Measurements from ENCODE around the gene FBXL16. TPM values are rescaled to one million over a fixed set of nuclear protein-coding genes. Genes with fewer than 3 reads are reported as not detected.

FBXL16 gene
- total RNA-seq, 4 donors from 2014 or later, result not detected

- TF ChIP-seq, protein P1, sequence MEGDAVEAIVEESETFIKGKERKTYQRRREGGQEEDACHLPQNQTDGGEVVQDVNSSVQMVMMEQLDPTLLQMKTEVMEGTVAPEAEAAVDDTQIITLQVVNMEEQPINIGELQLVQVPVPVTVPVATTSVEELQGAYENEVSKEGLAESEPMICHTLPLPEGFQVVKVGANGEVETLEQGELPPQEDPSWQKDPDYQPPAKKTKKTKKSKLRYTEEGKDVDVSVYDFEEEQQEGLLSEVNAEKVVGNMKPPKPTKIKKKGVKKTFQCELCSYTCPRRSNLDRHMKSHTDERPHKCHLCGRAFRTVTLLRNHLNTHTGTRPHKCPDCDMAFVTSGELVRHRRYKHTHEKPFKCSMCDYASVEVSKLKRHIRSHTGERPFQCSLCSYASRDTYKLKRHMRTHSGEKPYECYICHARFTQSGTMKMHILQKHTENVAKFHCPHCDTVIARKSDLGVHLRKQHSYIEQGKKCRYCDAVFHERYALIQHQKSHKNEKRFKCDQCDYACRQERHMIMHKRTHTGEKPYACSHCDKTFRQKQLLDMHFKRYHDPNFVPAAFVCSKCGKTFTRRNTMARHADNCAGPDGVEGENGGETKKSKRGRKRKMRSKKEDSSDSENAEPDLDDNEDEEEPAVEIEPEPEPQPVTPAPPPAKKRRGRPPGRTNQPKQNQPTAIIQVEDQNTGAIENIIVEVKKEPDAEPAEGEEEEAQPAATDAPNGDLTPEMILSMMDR (IDR thresholded peaks at IDR 0.05; ENCODE audit: low read depth), result no peak
Measured at GRCh38 chr16:676565-676902, 29.1 kb downstream of the FBXL16 start.

DNA sequence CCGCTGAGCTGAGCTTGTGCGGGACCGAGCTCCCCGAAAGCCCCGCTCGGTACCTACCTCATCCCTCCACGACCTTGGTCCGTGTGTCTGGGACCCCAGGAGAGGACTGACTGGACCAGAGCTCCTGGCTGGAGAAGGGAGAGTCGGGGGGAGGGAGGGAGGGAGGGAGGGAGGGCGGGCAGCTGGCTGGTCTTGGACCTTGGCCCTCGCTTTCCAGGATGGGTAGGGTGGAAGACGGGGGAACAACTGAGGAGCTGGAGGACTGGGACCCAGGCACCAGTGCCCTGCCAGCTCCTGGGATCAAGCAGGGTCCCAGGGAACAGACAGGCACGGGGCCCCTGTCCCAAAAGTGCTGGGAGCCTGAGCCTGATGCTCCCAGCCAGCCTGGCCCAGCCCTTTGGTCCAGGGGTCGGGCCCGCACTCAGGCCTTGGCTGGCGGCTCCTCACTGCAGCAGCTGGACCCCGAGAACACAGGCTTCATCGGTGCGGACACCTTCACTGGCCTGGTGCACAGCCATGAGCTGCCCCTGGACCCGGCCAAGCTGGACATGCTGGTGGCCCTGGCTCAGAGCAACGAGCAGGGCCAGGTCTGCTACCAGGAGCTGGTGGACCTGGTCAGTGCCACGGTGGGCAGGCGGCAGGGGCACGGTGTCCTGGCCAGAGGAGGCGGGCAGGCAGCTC, 29.6 kb downstream of the FBXL16 start:
- TF ChIP-seq, protein P1 (IDR thresholded peaks at IDR 0.05; ENCODE audit: low read depth), result no peak

GRCh38 chr16:674968-675883, 30.4 kb downstream of the FBXL16 start, which contains the start of gene RHBDL1:
Gene RHBDL1, plus strand, starts transcription at chr16:675671. Its CDS starts 120 bp downstream, at chr16:675791.
- TF ChIP-seq, protein P1 (IDR thresholded peaks at IDR 0.05; ENCODE audit: low read depth), result no peak

DNA sequence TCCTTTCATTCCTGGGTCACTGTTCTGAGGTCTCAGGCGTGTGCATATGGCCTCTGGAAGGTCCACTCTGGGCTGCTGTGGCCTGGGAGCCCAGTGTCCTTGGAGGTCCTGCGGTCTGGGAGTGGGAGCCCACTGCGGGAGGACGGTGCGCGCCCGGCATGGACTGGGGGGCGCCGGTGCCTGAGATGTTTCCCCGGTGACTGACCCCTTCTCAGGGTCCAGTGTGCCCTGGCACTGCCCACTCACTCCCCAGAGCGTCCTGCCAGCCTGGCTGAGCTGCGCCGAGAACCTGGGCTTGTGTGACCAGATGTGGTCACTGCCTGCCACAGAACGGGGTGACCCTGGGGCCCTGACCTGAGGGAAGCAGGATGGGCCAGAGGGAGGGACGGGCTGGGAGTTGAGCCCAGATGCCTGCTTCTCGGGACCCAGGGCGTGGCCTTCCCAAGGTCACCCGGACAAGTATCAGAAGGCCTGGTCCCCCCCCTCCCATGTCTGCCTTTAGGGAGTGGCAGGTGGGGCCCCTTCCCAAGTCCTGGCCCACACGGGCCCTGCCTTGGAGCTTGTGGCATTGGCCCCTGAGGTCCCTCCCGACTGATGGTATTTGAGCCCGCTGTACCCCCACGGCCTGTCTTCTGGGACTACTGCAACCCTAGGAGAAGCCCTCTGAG, 31.3 kb downstream of the FBXL16 start:
- TF ChIP-seq, protein P1 (IDR thresholded peaks at IDR 0.05; ENCODE audit: low read depth), result no peak

DNA sequence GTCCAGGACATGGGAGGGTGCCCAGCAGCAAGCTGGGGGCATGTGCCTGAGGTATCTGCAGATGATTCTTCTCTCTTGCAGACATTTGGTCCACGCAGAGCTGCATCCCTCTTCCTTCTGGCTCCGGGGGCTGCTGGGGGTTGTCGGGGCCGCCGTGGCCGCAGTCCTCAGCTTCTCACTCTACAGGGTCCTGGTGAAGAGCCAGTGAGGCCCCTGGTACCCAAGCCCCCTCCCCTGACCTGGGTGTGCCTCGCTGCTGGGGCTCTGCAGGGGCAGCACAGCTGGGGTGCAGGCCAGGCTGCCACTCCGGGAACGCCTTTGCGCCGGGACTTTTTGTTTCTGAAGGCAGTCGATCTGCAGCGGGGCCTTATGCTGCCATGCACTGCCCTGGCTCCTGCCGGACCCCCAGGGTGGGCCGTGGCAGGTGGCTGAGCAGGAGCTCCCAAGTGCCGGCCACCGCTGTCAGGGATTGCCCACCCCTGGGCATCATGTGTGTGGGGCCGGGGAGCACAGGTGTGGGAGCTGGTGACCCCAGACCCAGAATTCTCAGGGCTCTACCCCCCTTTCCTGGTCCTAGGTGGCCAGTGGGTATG, 32.1 kb downstream of the FBXL16 start:
- TF ChIP-seq, protein P1 (IDR thresholded peaks at IDR 0.05; ENCODE audit: low read depth), result no peak

- TF ChIP-seq, protein P1 (IDR thresholded peaks at IDR 0.05; ENCODE audit: low read depth), result no peak
Measured at GRCh38 chr16:672851-673250, 32.8 kb downstream of the FBXL16 start.

Measured in subcutaneous adipose tissue (tissue), 4 donors.